CD4-positive, alpha-beta T cell treated with Interleukin-12 subunit alpha and Interleukin-12 subunit beta, for 1 hour (primary cell): ENCODE measurements around the gene FAM114A2.
"Not testable (repeated sequence)": the region's sequence is repeated elsewhere in the genome, so short reads cannot be mapped to it uniquely, and the experiment has no call there.

ENCODE experiments used
- DNase-seq: peaks from one replicate; pipeline ENCODE4 v3.0.0-alpha.2; 2020

Gene FAM114A2

GRCh38 chr5:154046486-154046885 lies 7.8 kb upstream of the FAM114A2 start:
- DNase-seq: no peak

- no peak for DNase-seq
Measured at GRCh38 chr5:154044581-154044980, 5.9 kb upstream of the FAM114A2 start.

- no peak for DNase-seq
Measured at GRCh38 chr5:154044099-154044498, 5.4 kb upstream of the FAM114A2 start.

GRCh38 chr5:154042766-154043165 lies 4.1 kb upstream of the FAM114A2 start:
- DNase-seq: no peak

- no peak for DNase-seq
Measured at GRCh38 chr5:154039458-154039829, 734 bp upstream of the FAM114A2 start.

GRCh38 chr5:154038261-154038706 lies 426 bp downstream of the FAM114A2 start:
- peak; percentile 55 for DNase-seq

GRCh38 chr5:154034944-154035343 lies 3.8 kb downstream of the FAM114A2 start:
- no peak for DNase-seq

GRCh38 chr5:154031937-154032489 lies 6.7 kb downstream of the FAM114A2 start:
- no peak for DNase-seq

GRCh38 chr5:154025951-154026350 lies 12.8 kb downstream of the FAM114A2 start:
- DNase-seq: no peak

- not testable (repeated sequence) for DNase-seq
Measured at GRCh38 chr5:154018919-154019318, 19.8 kb downstream of the FAM114A2 start.

GRCh38 chr5:154015071-154015693 lies 23.5 kb downstream of the FAM114A2 start:
- no peak for DNase-seq

GRCh38 chr5:154010660-154011059 lies 28.1 kb downstream of the FAM114A2 start:
- no peak for DNase-seq

- no peak for DNase-seq
Measured at GRCh38 chr5:154005648-154006047, 33.1 kb downstream of the FAM114A2 start.

- DNase-seq: no peak
Measured at GRCh38 chr5:154002511-154003020, 36.1 kb downstream of the FAM114A2 start.

- DNase-seq: no peak
Measured at GRCh38 chr5:154002093-154002492, 36.6 kb downstream of the FAM114A2 start.

- DNase-seq: no peak
Measured at GRCh38 chr5:154000703-154001102, 38.0 kb downstream of the FAM114A2 start.

GRCh38 chr5:153999995-154000394 lies 38.7 kb downstream of the FAM114A2 start:
- no peak for DNase-seq

GRCh38 chr5:153998768-153999167 lies 39.9 kb downstream of the FAM114A2 start:
- DNase-seq: no peak

GRCh38 chr5:153998010-153998409 lies 40.7 kb downstream of the FAM114A2 start:
- no peak for DNase-seq

GRCh38 chr5:153991168-153991567 lies 47.5 kb downstream of the FAM114A2 start:
- no peak for DNase-seq

GRCh38 chr5:153988510-153988909 lies 50.2 kb downstream of the FAM114A2 start:
- no peak for DNase-seq

- no peak for DNase-seq
Measured at GRCh38 chr5:153987301-153987700, 51.4 kb downstream of the FAM114A2 start.

- DNase-seq: no peak
Measured at GRCh38 chr5:153985498-153985897, 53.2 kb downstream of the FAM114A2 start.

GRCh38 chr5:153983885-153984284 lies 54.8 kb downstream of the FAM114A2 start:
- no peak for DNase-seq
